Testis (tissue), 3 donors: Measurements from ENCODE around the gene SKAP1. TPM values are rescaled to one million over a fixed set of nuclear protein-coding genes. Genes with fewer than 3 reads are reported as not detected.
A peak's percentile ranks its signal among the peaks of the same experiment; 100 is the strongest.
"Not testable (repeated sequence)": the region's sequence is repeated elsewhere in the genome, so short reads cannot be mapped to it uniquely, and the experiment has no call there.

Experiments used
- DNase-seq: peaks from one replicate; pipeline ENCODE4 v3.0.0-alpha.2; 2019
- H3K27ac ChIP-seq, 2 donors: fragments of 200-600 bp; sonication (generic); one replicate each; pipeline ENCODE4 v1.5.1; 2019
- H3K27me3 ChIP-seq: fragments of 200-600 bp; sonication (generic); one replicate; pipeline ENCODE4 v1.5.1; 2019
- H3K36me3 ChIP-seq: fragments of 200-600 bp; sonication (generic); one replicate; pipeline ENCODE4 v1.5.1; 2017; ENCODE audit warnings: low read depth; ENCODE audit errors: missing control alignments
- H3K4me1 ChIP-seq: fragments of 200-600 bp; sonication (generic); one replicate; pipeline ENCODE4 v1.5.1; 2019
- H3K4me3 ChIP-seq, 2 donors: fragments of 200-600 bp; sonication (generic); one replicate each; pipeline ENCODE4 v1.5.1; 2017 to 2019
- H3K9me3 ChIP-seq: fragments of 200-600 bp; sonication (generic); one replicate; pipeline ENCODE4 v1.5.1; 2017
- CTCF ChIP-seq, 3 experiments: fragments of 450-650 bp in 2 of 3; fragments of 200-600 bp in 1 of 3; sonication (generic) in 1 of 3; IDR thresholded peaks; one replicate each; pipeline ENCODE4 v1.5.1; 2016 to 2019; ENCODE audit warnings: antibody characterized with exemption in 3 of 3, mild to moderate bottlenecking in 2 of 3, moderate library complexity in 1 of 3
- POLR2A ChIP-seq: fragments of 450-650 bp; IDR thresholded peaks from one replicate; pipeline ENCODE4 v1.6.1; 2017; ENCODE audit warnings: antibody characterized with exemption, mild to moderate bottlenecking, moderate library complexity
- whole genome bisulfite sequencing, 2 donors: methylation state at CpG; one replicate each; pipeline ENCODE4 v1.1.5; 2018; 5-methylcytosine and 5-hydroxymethylcytosine counted together
- intact Hi-C: fragments of 100-400 bp; cut with DNase I; formaldehyde crosslinking; loops from one replicate; pipeline ENCODE4 v1.15.1; 2023; ENCODE audit warnings: low total_unique reads
- polyA plus RNA-seq: library from polyadenylated mRNA; stranded (reverse); fragments of 350-450 nt; fragmentation: Illumina TruSeq; extraction: RNeasy Lipid Tissue Mini Kit (QIAGEN cat#74804); gene quantifications from one replicate; pipeline ENCODE4 v1.2.3, GENCODE V29; 2014; ENCODE audit warnings: low read depth, low replicate concordance; ENCODE audit not compliant: insufficient read depth
- total RNA-seq, 2 donors: library from RNA; depleted of rRNA; stranded (reverse); fragments of >200 nt; gene quantifications; one replicate each; pipeline ENCODE4 v1.2.3, GENCODE V29; 2016

Gene SKAP1
- total and polyA plus RNA-seq, 3 donors from 2014 or later = 9.0 to 34.1 (median 16.9) TPM

- intact Hi-C loops = no loop called here
- Histone ChIP-seq H3K4me3 (no peak overlapping the region), H3K9me3 (no peaks in the 10 kb centered on the region), H3K4me1 (no peaks in the 10 kb centered on the region), H3K27me3 (no peaks in the 10 kb centered on the region), H3K36me3 (no peaks in the 10 kb centered on the region), H3K27ac (no peak overlapping the region)
- DNase-seq = no peak
- no peak for TF ChIP-seq CTCF (IDR thresholded peaks at IDR 0.05)
- TF ChIP-seq POLR2A = no peak
Measured at GRCh38 chr17:48453447-48453846, 23.4 kb upstream of the SKAP1 start.

GRCh38 chr17:48451489-48451888 is 21.5 kb upstream of the SKAP1 start:
- no peaks in the 10 kb centered on the region for H3K36me3 ChIP-seq
- H3K27me3 ChIP-seq = no peaks in the 10 kb centered on the region
- no peak for DNase-seq
- TF ChIP-seq CTCF (IDR thresholded peaks at IDR 0.05) (no peak), POLR2A (no peak)
- no peaks in the 10 kb centered on the region for H3K9me3 ChIP-seq
- intact Hi-C loops = no loop called here
- no peak overlapping the region for H3K4me3 ChIP-seq
- H3K4me1 ChIP-seq = no peaks in the 10 kb centered on the region
- 90 to 91% methylated on average over 2 of the region's 2 CpGs for WGBS, 2 donors
- no peak overlapping the region for H3K27ac ChIP-seq

DNA sequence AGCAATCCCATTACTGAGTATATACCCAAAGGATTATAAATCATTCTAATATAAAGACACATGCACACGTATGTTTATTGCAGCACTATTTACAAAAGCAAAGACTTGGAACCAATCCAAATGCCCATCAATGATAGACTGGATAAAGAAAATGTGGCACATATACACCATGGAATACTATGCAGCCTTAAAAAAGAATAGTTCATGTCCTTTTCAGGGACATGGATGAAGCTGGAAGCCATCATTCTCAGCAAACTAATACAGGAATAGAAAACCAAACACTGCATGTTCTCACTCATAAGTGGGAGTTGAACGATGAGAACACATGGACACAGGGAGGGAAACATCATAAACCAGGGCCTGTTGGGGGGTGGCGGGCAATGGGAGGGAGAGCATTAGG is 19.3 kb upstream of the SKAP1 start:
- intact Hi-C loops, DNase-seq: not testable (repeated sequence)

GRCh38 chr17:48445248-48445620 is 15.2 kb upstream of the SKAP1 start:
- TF ChIP-seq CTCF (IDR thresholded peaks at IDR 0.05) (no peak), POLR2A (no peak)
- H3K27ac ChIP-seq = no peak overlapping the region
- no peaks in the 10 kb centered on the region for H3K27me3 ChIP-seq
- DNase-seq = no peak
- intact Hi-C loops = no loop called here
- H3K9me3 ChIP-seq = no peaks in the 10 kb centered on the region
- WGBS, 2 donors = 75 to 80% methylated on average over 5 to 7 of the region's 7 CpGs
- H3K36me3 ChIP-seq = no peaks in the 10 kb centered on the region
- peak overlapping the region; percentile 5 to 12 for H3K4me3 ChIP-seq
- no peaks in the 10 kb centered on the region for H3K4me1 ChIP-seq

More for the DNA sequence above, 19.3 kb upstream of the SKAP1 start:
- H3K9me3 ChIP-seq, H3K27ac ChIP-seq, H3K4me3 ChIP-seq, H3K27me3 ChIP-seq, H3K4me1 ChIP-seq, H3K36me3 ChIP-seq: not testable (repeated sequence)
- WGBS, 2 donors = 75 to 76% methylated on average over 3 of the region's 3 CpGs

DNA sequence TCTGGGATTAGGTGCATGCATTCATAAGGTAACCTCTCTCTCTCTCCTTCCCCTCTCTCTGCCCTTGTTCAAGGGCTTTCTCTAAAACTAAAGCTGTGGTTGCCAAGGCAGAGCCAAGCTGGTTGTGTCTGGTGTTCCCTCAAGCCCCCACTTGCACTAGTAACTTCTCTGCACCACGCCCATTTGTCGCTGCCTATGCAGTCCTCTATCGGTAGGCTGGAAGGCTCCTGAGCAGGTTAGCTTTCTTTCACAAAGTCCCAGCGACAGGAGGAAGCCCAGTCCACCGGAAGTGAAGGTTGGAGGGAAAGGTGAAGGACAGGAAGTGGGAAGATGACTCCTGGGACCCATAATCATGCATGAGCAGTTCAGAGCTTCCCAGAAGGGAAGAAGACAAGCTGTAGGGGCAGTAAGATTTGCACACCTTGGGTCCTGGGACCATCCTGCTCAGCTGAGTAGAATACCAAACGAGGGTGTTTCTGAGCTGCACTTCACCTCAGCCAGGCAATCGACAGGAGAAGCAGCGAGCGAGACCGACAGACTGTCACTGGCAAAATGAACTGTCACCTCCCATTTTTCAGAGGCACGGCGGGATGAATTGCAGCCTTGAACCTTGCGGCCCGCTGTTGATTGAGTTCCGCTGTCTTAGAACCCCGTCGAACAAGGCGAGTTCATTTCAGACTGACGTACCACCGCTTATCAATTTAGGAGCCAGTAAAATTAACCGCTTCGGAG is 14.7 kb upstream of the SKAP1 start:
- no peaks in the 10 kb centered on the region for H3K4me1 ChIP-seq
- no peaks in the 10 kb centered on the region for H3K27me3 ChIP-seq
- TF ChIP-seq POLR2A = no peak
- no peak for TF ChIP-seq CTCF (IDR thresholded peaks at IDR 0.05)
- intact Hi-C loops = no loop called here
- peak overlapping the region; percentile 5 to 12 for H3K4me3 ChIP-seq
- H3K27ac ChIP-seq = no peak overlapping the region
- WGBS, 2 donors = 45 to 46% methylated on average over 22 of the region's 22 CpGs
- H3K36me3 ChIP-seq = no peaks in the 10 kb centered on the region
- no peak for DNase-seq
- H3K9me3 ChIP-seq = no peaks in the 10 kb centered on the region
